Measurements from ENCODE around the gene WAPL.
"Not testable (repeated sequence)": the region's sequence is repeated elsewhere in the genome, so short reads cannot be mapped to it uniquely, and the experiment has no call there.

WAPL gene, protein sequence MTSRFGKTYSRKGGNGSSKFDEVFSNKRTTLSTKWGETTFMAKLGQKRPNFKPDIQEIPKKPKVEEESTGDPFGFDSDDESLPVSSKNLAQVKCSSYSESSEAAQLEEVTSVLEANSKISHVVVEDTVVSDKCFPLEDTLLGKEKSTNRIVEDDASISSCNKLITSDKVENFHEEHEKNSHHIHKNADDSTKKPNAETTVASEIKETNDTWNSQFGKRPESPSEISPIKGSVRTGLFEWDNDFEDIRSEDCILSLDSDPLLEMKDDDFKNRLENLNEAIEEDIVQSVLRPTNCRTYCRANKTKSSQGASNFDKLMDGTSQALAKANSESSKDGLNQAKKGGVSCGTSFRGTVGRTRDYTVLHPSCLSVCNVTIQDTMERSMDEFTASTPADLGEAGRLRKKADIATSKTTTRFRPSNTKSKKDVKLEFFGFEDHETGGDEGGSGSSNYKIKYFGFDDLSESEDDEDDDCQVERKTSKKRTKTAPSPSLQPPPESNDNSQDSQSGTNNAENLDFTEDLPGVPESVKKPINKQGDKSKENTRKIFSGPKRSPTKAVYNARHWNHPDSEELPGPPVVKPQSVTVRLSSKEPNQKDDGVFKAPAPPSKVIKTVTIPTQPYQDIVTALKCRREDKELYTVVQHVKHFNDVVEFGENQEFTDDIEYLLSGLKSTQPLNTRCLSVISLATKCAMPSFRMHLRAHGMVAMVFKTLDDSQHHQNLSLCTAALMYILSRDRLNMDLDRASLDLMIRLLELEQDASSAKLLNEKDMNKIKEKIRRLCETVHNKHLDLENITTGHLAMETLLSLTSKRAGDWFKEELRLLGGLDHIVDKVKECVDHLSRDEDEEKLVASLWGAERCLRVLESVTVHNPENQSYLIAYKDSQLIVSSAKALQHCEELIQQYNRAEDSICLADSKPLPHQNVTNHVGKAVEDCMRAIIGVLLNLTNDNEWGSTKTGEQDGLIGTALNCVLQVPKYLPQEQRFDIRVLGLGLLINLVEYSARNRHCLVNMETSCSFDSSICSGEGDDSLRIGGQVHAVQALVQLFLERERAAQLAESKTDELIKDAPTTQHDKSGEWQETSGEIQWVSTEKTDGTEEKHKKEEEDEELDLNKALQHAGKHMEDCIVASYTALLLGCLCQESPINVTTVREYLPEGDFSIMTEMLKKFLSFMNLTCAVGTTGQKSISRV (N-terminal part only)

DNA sequence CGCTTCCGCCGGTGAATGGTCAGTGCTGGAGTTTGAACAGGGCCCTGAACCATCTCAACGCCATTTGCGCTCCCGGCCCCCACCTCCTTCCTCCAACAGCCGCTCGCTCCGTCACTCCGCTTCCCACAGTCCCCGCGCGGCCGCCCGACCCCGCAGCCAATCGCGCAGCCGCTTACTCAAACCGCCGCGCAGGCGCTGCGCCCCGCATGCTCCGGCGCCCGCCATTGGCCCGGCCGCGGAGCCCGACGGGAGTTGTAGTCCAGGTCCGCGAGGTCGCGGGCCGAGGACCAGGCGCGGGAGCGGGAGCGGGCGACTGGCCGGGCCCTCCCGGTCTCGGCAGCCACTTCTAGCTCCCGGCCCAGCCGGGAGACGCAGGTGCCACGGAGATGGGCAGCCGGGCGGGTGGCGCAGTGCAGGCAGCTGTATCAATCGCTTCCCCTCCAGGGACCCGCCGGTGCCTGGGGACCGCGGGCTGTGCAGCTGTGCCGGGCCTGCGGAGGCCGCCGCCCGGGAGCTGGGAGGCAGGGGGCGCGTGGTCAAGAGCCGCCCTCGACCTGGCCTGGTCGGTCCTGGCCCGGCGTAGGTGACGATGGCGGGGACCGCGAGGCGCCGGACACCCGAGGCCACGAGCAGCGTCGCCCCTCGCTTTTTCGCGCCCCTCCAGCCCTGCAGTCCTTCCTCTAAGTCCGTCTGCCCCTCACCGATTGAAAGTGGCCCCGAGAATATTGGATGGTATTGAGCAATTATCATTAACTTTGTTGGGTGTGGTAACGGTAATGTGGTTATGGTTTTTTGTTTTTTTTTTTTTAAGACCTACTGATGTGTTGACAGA is at the start of gene WAPL:
Gene WAPL (minus strand): TSS at position 115 of the 832 bp plus-strand sequence. CDS start 3,723 bp downstream, outside the sequence.
- peak; percentile 81 to 94 for DNase-seq (ENCODE audit: low read depth in 2 of 2)

- DNase-seq (ENCODE audit: low read depth in 2 of 2): no peak
These were observed 47.7 kb upstream of the WAPL start for GRCh38 chr10:86569335-86569734.

DNA sequence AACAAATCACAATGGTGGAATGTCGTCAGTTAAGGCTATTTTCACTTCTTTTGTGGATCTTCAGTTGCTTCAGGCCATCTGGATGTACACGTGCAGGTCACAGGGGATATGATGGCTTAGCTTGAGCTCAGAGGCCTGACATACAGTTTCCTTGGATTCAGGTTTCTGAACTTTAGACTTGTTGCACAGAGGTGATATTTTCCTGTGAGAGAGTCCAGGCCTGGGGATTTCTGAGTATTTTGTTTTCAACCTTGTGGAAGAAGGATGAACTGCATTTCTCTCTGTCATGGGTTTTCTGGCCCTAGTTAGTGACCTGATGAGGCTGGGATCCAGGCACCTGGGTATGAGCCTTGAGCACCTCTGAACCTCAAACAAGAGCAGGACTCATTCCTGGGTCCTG is 44.9 kb upstream of the WAPL start:
- not testable (repeated sequence) for DNase-seq (ENCODE audit: low read depth in 2 of 2)

DNA sequence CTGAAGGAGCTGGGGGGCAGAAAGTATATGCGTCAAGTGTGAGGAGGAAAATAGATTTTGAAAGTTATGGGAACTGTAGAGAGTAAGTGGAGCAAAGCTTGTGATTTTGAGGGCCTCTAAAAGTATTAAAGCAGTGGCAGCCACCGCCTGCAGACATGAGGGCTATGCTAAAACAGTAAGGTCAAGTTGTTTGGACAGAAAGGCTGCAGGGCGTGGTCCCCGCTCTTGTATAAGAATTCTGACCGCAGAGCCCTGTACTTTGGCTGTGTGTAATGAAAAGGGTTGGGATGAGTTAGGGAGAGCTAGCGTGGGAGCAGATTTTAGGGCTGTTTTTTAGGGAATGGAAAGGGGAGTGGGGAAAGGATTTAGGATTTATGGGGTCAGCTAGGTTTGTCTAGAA is 41.7 kb upstream of the WAPL start:
- DNase-seq (ENCODE audit: low read depth in 2 of 2): not testable (repeated sequence)

- DNase-seq (ENCODE audit: low read depth in 2 of 2): not testable (repeated sequence)
These were observed 37.1 kb upstream of the WAPL start for GRCh38 chr10:86558695-86559094.

DNA sequence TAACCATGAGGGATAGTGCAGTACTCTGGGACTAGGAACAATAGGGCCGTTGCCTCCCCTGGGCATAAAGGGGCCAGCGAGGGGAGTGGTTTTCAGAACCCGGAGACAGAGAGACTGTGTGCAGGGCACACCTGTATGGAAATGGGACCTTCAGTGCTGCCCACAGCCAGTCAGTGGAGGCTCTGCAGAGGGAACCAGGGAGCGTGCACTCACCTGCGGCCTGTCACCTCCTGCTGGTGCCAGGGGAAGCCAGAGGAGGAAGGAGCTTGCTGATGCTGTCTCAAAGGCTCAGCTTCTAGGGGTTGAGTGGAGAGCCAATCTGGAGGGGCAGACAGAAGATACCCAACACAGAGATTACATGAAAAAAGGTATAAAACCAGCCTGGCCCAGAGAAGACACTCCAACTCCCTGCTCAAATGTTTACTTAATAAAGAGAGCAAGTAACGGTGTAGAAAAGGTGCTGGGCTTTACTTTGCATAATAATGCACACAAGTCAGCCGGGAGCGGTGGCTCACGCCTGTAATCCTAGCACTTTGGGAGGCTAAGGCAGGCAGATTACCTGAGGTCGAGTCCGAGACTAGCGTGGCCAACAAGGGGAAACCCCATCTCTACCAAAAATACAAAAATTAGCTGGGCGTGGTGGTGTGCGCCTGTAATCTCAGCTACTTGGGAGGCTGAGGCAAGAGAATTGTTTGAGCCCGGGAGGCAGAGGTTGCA is 35.5 kb upstream of the WAPL start:
- DNase-seq (ENCODE audit: low read depth in 2 of 2): no peak

GRCh38 chr10:86556532-86556931 is 34.9 kb upstream of the WAPL start:
- DNase-seq (ENCODE audit: low read depth in 2 of 2): no peak

DNA sequence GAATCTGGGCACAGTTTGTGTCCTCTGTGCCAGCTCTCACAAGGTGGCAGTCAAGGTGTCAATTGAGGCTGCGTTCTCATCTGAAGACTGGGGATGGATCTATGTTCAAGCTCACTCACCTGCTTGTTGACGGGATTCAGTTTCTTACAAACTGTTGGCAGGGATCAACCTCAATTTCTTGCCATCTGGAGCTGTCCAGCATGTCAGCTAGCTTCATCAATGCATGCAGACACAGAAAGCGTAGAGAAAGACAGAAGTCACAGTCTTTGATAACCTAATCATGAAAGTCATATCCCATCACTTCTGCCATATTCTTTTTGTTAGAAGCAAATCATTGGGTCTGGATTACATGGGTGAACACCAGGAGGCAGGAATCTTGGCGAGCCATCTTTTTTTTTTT is 32.0 kb upstream of the WAPL start:
- no peak for DNase-seq (ENCODE audit: low read depth in 2 of 2)

GRCh38 chr10:86553213-86553612 is 31.6 kb upstream of the WAPL start:
- no peak for DNase-seq (ENCODE audit: low read depth in 2 of 2)

- no peak for DNase-seq (ENCODE audit: low read depth in 2 of 2)
These were observed 25.7 kb upstream of the WAPL start for GRCh38 chr10:86547296-86547695.

DNA sequence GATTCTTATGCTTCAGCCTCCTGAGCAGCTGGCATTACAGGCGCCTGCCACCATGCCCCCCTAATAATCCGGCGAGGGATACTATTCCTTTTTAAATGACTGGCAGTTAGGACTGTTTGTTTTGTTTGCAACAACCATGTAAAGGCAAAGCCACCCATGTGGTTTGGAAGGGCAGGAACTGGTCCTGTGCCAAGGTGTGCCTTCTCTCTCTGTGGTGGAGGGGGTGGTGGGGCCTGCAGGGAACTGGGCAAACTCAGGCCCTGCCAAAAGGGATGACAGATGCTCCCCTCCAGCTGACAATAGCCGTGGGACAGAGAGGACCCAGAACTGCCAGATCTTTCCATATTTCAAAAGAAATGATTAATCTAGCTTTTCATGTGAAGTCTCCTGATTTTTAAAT is 23.5 kb upstream of the WAPL start:
- DNase-seq (ENCODE audit: low read depth in 2 of 2): no peak

- no peak for DNase-seq (ENCODE audit: low read depth in 2 of 2)
These were observed 18.4 kb upstream of the WAPL start for GRCh38 chr10:86540016-86540415.

- DNase-seq (ENCODE audit: low read depth in 2 of 2): no peak
These were observed 17.0 kb upstream of the WAPL start for GRCh38 chr10:86538547-86538946.

GRCh38 chr10:86538040-86538439 is 16.4 kb upstream of the WAPL start:
- not testable (repeated sequence) for DNase-seq (ENCODE audit: low read depth in 2 of 2)

DNA sequence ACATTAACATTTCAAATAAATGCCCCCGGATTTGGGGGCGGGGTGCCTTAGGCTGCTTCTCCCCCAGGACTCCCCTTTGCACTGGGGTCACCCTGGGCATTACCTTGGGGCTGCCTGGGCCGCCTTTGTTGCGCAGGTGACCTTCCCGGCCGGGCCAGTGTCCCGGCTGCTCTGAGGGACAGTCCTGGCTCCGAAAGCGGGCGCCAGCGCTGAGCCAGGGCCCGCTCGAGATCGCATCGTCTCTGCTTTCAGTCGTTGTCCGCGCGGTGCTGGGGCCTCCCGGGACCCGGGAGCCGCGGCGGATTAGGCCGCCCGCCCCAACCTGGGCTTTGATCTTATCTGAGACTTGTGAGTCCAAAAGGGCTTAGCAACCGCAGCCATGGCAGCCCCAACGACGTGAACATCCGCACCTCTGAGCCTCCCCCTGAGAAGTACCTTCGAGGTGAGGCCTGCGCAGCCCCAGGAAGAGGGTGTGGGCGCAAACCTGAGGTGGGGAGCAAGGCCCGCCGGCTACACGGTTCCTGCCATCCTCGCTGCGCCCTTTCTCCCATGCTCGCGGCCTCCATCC is 14.8 kb upstream of the WAPL start:
- peak; percentile 7 to 36 for DNase-seq (ENCODE audit: low read depth in 2 of 2)

GRCh38 chr10:86535132-86535882 is 13.7 kb upstream of the WAPL start:
- peak in 1 of 2 donors; percentile 24 for DNase-seq (ENCODE audit: low read depth in 2 of 2)

GRCh38 chr10:86533328-86533727 is 11.7 kb upstream of the WAPL start:
- no peak for DNase-seq (ENCODE audit: low read depth in 2 of 2)

DNA sequence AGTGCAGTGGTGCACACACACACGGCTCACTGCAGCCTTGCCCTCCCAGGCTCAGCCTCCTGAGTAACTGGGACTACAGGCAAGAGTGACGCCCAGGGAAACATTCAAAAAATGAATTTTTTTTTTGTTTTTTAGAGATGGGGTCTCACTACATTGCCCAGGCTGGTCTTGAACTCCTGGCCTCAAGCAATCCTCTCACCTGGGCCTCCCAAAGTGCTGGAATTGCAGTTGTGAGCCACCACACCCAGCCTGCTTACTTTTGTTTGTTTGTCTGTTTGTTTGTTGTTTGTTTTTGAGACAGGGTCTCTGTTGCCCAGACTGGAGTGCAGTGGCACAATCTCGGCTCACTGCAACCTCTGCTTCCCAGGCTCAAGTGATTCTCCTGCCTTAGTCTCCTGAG is 7.1 kb upstream of the WAPL start:
- not testable (repeated sequence) for DNase-seq (ENCODE audit: low read depth in 2 of 2)

GRCh38 chr10:86526606-86527005 is 5.0 kb upstream of the WAPL start:
- DNase-seq (ENCODE audit: low read depth in 2 of 2): no peak
